ENCODE data around the gene GJB2.

The GJB2 gene

GRCh38 chr13:20192158-20192835 lies 441 bp downstream of the GJB2 start:
- no peak for DNase-seq

GRCh38 chr13:20191311-20192157 lies 1.2 kb downstream of the GJB2 start:
- DNase-seq = no peak

GRCh38 chr13:20190481-20191310 lies 2.0 kb downstream of the GJB2 start:
- DNase-seq = no peak

GRCh38 chr13:20190076-20190475 lies 2.7 kb downstream of the GJB2 start:
- no peak for DNase-seq

- DNase-seq = no peak
Measured at GRCh38 chr13:20188667-20189553, 3.8 kb downstream of the GJB2 start.

GRCh38 chr13:20186771-20187170 lies 6.0 kb downstream of the GJB2 start:
- DNase-seq = no peak

- DNase-seq = no peak
Measured at GRCh38 chr13:20185366-20186056, 7.2 kb downstream of the GJB2 start.

GRCh38 chr13:20182231-20182846 lies 10.4 kb downstream of the GJB2 start:
- DNase-seq = peak; percentile 23

- DNase-seq = no peak
Measured at GRCh38 chr13:20181188-20181587, 11.6 kb downstream of the GJB2 start.

GRCh38 chr13:20178156-20178555 lies 14.6 kb downstream of the GJB2 start:
- no peak for DNase-seq

- DNase-seq = no peak
Measured at GRCh38 chr13:20177049-20177831, 15.5 kb downstream of the GJB2 start.

- DNase-seq = no peak
Measured at GRCh38 chr13:20175907-20176652, 16.7 kb downstream of the GJB2 start.

GRCh38 chr13:20175406-20175794 lies 17.3 kb downstream of the GJB2 start:
- DNase-seq = no peak

GRCh38 chr13:20174656-20175405 lies 17.9 kb downstream of the GJB2 start:
- DNase-seq = no peak

GRCh38 chr13:20173116-20173746 lies 19.5 kb downstream of the GJB2 start:
- DNase-seq = no peak

- DNase-seq = no peak
Measured at GRCh38 chr13:20171364-20171763, 21.4 kb downstream of the GJB2 start.

GRCh38 chr13:20170921-20171320 lies 21.8 kb downstream of the GJB2 start:
- DNase-seq = no peak

GRCh38 chr13:20168396-20168795 lies 24.3 kb downstream of the GJB2 start:
- no peak for DNase-seq
